AG04450 (cell line): ENCODE measurements around the gene MRPL18. TPM values are rescaled to one million over a fixed set of nuclear protein-coding genes. Genes with fewer than 3 reads are reported as not detected.
A peak's percentile ranks its signal among the peaks of the same experiment; 100 is the strongest.

ENCODE experiments used
- CTCF ChIA-PET: fragments of 300-600, 350-600 bp; formaldehyde crosslinking; extraction: SDS; loops from one replicate; lab custom pipeline; 2022; ENCODE audit warnings: antibody characterized with exemption, inconsistent platforms; lab: Charles Lee
- POLR2A ChIA-PET: fragments of 350-600 bp; formaldehyde crosslinking; extraction: SDS; loops from one replicate; lab custom pipeline; 2021; ENCODE audit warnings: antibody characterized with exemption, inconsistent platforms; lab: Yijun Ruan, JAX
- DNase-seq: peaks from one replicate; pipeline ENCODE4 v3.0.0-alpha.2; 2011; ENCODE audit warnings: low read depth, low spot score
- H3K27ac ChIP-seq: one replicate; pipeline ENCODE4 v1.5.1; 2012; ENCODE audit warnings: low read depth, low read length, control low read depth
- H3K27me3 ChIP-seq: one replicate; pipeline ENCODE4 v1.6.0; 2012; ENCODE audit warnings: low read length; ENCODE audit not compliant: control insufficient read depth, insufficient read depth
- H3K4me3 ChIP-seq: 2 replicates; pipeline ENCODE4 v1.5.1; 2011; ENCODE audit warnings: mild to moderate bottlenecking, low read depth, low read length, control low read depth
- H3K9me3 ChIP-seq: 2 replicates; pipeline ENCODE4 v1.5.1; 2012; ENCODE audit warnings: low read length; ENCODE audit not compliant: control insufficient read depth, insufficient read depth
- CTCF ChIP-seq: IDR thresholded peaks from 2 replicates; pipeline ENCODE4 v1.5.1; 2011; ENCODE audit warnings: low read depth, low read length, control low read depth, inconsistent platforms
- polyA plus RNA-seq: library from polyadenylated mRNA; depleted of rRNA; stranded (reverse); fragments of >200 nt; gene quantifications from 2 replicates; pipeline ENCODE4 v1.2.3, GENCODE V29; 2011

MRPL18 gene
- polyA plus RNA-seq, 1 experiment, result 96.7 TPM

GRCh38 chr6:159832946-159833345 lies 42.7 kb downstream of the MRPL18 start:
- Histone ChIP-seq H3K27me3 (no peaks in the 10 kb centered on the region), H3K4me3 (no peak overlapping the region), H3K9me3 (peaks cover 8% of the 10 kb centered on the region; the same call in 1 of the 2 replicates), H3K27ac (no peak overlapping the region)
- ChIA-PET CTCF (no interaction called here), POLR2A (no interaction called here)
- TF ChIP-seq CTCF, result no peak
- DNase-seq, result no peak

DNA sequence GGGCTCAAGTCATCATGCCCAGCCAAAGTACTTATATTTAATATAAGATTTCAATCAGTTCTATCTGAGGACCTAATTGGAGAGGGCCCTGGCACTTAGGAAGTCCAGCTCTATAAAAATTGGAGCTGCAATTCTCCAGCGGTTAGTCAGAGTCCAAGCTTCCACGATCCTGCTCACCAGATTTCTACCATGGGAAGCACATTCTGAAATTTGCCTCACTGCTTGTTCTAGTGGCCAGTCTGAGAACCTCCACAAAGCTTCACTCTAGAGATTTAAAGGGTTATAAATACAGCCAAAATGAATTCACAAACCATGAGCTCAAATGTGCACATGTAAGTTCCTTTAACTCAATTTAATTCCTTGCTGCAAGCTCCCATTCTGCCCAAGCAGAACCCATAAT lies 43.3 kb downstream of the MRPL18 start:
- no peak overlapping the region for H3K27ac ChIP-seq
- H3K4me3 ChIP-seq, result no peak overlapping the region
- ChIA-PET POLR2A (no interaction called here), CTCF (interaction anchor here (0.5 to 1.1 kb wide), 5 partner anchors 18 to 622 kb away, joined by 3 to 5 read pairs (median 3); no protein-coding TSS in a partner anchor)
- TF ChIP-seq CTCF, result peak; percentile 16; the same call in 1 of the 2 replicates
- DNase-seq, result no peak
- no peaks in the 10 kb centered on the region for H3K27me3 ChIP-seq
- H3K9me3 ChIP-seq, result peaks cover 8% of the 10 kb centered on the region; the same call in 1 of the 2 replicates

GRCh38 chr6:159833997-159834603 lies 43.8 kb downstream of the MRPL18 start:
- DNase-seq, result no peak
- Histone ChIP-seq H3K4me3 (no peak overlapping the region), H3K27me3 (no peaks in the 10 kb centered on the region), H3K27ac (no peak overlapping the region), H3K9me3 (peaks cover 8% of the 10 kb centered on the region; the same call in 1 of the 2 replicates)
- CTCF ChIA-PET, result interaction anchor here (0.5 to 1.1 kb wide), 5 partner anchors 18 to 621 kb away, joined by 3 to 5 read pairs (median 3); no protein-coding TSS in a partner anchor
- POLR2A ChIA-PET, result no interaction called here
- TF ChIP-seq CTCF, result no peak

- DNase-seq, result no peak
- H3K27ac ChIP-seq, result no peak overlapping the region
- ChIA-PET CTCF (no interaction called here), POLR2A (no interaction called here)
- H3K27me3 ChIP-seq, result no peaks in the 10 kb centered on the region
- no peak overlapping the region for H3K4me3 ChIP-seq
- TF ChIP-seq CTCF, result no peak
- peaks cover 8% of the 10 kb centered on the region; the same call in 1 of the 2 replicates for H3K9me3 ChIP-seq
Observed at GRCh38 chr6:159836718-159837490, 46.6 kb downstream of the MRPL18 start.

DNA sequence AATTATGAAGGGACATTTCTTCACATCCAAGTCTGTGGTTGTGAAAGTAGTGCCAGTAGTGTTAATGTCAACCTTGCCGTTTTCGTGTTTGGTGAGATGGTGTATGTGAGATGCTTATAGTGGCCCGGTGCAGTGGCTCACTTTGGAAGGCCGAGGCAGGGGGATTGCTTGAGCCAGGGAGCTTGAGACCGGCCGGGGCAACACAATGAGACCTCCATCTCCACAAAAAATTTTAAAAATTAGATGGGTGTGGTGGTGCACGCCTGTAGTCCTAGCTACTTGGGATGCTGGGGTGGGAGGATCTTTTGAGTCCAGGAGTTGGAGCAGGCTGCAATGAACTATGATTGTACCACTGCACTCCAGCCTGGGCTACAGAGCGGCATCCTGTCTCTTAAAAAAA lies 47.2 kb downstream of the MRPL18 start:
- H3K27me3 ChIP-seq, result no peaks in the 10 kb centered on the region
- H3K4me3 ChIP-seq, result no peak overlapping the region
- H3K27ac ChIP-seq, result no peak overlapping the region
- ChIA-PET CTCF (no interaction called here), POLR2A (no interaction called here)
- no peak for DNase-seq
- no peak for TF ChIP-seq CTCF
- H3K9me3 ChIP-seq, result peaks cover 8% of the 10 kb centered on the region; the same call in 1 of the 2 replicates
